HG02610 (cell line): ENCODE data around the gene NUAK1.

ENCODE experiments used
- ATAC-seq: cut with Tn5 transposase; IDR thresholded peaks from one replicate; pipeline ENCODE4 v1.9.1; 2021; ENCODE audit warnings: mild to moderate bottlenecking, moderate library complexity; ENCODE audit not compliant: unreplicated experiment

The NUAK1 gene

GRCh38 chr12:106138633-106139421, at the start of gene NUAK1:
TSS of gene NUAK1 (minus strand) at chr12:106138954. CDS start at chr12:106138653, 301 bp downstream.
- ATAC-seq: no peak

GRCh38 chr12:106188256-106188655, 49.5 kb upstream of the NUAK1 start:
- no peak for ATAC-seq

GRCh38 chr12:106187842-106188241, 49.1 kb upstream of the NUAK1 start:
- no peak for ATAC-seq

- ATAC-seq: no peak
Observed at GRCh38 chr12:106187155-106187789, 48.5 kb upstream of the NUAK1 start.

- ATAC-seq: no peak
Observed at GRCh38 chr12:106183735-106184134, 45.0 kb upstream of the NUAK1 start.

- no peak for ATAC-seq
Observed at GRCh38 chr12:106181401-106182114, 42.8 kb upstream of the NUAK1 start.

- ATAC-seq: no peak
Observed at GRCh38 chr12:106179086-106179485, 40.3 kb upstream of the NUAK1 start.

GRCh38 chr12:106178562-106178961, 39.8 kb upstream of the NUAK1 start:
- no peak for ATAC-seq

GRCh38 chr12:106176560-106176959, 37.8 kb upstream of the NUAK1 start:
- no peak for ATAC-seq

GRCh38 chr12:106174876-106175275, 36.1 kb upstream of the NUAK1 start:
- no peak for ATAC-seq

- no peak for ATAC-seq
Observed at GRCh38 chr12:106173442-106173841, 34.7 kb upstream of the NUAK1 start.

GRCh38 chr12:106171117-106171750, 32.5 kb upstream of the NUAK1 start:
- no peak for ATAC-seq

GRCh38 chr12:106170285-106170684, 31.5 kb upstream of the NUAK1 start:
- no peak for ATAC-seq

- ATAC-seq: no peak
Observed at GRCh38 chr12:106163712-106164111, 25.0 kb upstream of the NUAK1 start.

- ATAC-seq: no peak
Observed at GRCh38 chr12:106161491-106161890, 22.7 kb upstream of the NUAK1 start.

- ATAC-seq: no peak
Observed at GRCh38 chr12:106160915-106161314, 22.2 kb upstream of the NUAK1 start.

- no peak for ATAC-seq
Observed at GRCh38 chr12:106157802-106158201, 19.0 kb upstream of the NUAK1 start.

- no peak for ATAC-seq
Observed at GRCh38 chr12:106154751-106155273, 16.1 kb upstream of the NUAK1 start.

GRCh38 chr12:106152334-106152733, 13.6 kb upstream of the NUAK1 start:
- ATAC-seq: no peak

- ATAC-seq: no peak
Observed at GRCh38 chr12:106150555-106150954, 11.8 kb upstream of the NUAK1 start.
